Effector memory CD8-positive, alpha-beta T cell (primary cell): ENCODE measurements around the gene NOX3.

Experiments used
- ATAC-seq: fragments of 150-1000 bp; cut with Tn5 transposase; replicated peaks from 2 replicates; pipeline ENCODE4 v1.10.0; 2021; ENCODE audit warnings: mild to moderate bottlenecking, moderate library complexity
- DNase-seq, 3 experiments: peaks; one replicate each; pipeline ENCODE4 v3.0.0; 2021
- H3K27ac Mint-ChIP-seq, 2 donors: one replicate each; pipeline ENCODE4 v1.8.0; 2022; ENCODE audit warnings: mild to moderate bottlenecking in 2 of 2, mixed read lengths in 2 of 2, moderate library complexity in 2 of 2
- H3K27me3 Mint-ChIP-seq, 2 donors: one replicate each; pipeline ENCODE4 v1.8.0; 2022; ENCODE audit warnings: mixed read lengths in 2 of 2
- H3K36me3 Mint-ChIP-seq: one replicate; pipeline ENCODE4 v1.8.0; 2022; ENCODE audit warnings: mild to moderate bottlenecking, moderate library complexity, mixed read lengths; ENCODE audit not compliant: insufficient read depth
- H3K4me1 Mint-ChIP-seq, 2 donors: one replicate each; pipeline ENCODE4 v1.8.0; 2022; ENCODE audit warnings: low read depth in 2 of 2, mixed read lengths in 2 of 2
- H3K4me3 Mint-ChIP-seq, 2 donors: one replicate each; pipeline ENCODE4 v1.8.0; 2022; ENCODE audit warnings: mild to moderate bottlenecking in 2 of 2, mixed read lengths in 2 of 2, moderate library complexity in 2 of 2
- H3K9me3 Mint-ChIP-seq, 2 donors: one replicate each; pipeline ENCODE4 v1.8.0; 2022; ENCODE audit warnings: mixed read lengths in 2 of 2

NOX3 gene

DNA sequence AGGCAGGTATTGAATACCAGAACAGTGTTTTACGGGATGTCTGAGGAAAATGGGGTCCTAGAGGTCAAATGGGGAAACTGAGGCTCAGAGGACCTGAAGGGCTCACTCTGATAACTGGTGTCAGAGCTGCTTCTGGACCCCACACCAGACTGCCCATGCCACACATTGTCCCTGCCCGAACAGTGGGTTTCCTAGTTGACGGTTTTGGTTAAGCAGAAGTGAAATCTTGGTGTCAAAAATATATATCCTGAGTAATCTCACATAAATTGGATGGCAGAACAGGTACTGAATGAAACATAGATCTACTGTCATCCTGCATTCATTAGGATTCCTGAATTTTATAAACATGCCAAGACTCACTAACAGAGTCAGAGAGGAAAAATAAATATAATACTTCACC lies 16.3 kb downstream of the NOX3 start:
- no peak overlapping the region for H3K4me3 Mint-ChIP-seq
- ATAC-seq, result no peak
- no peak for DNase-seq
- H3K9me3 Mint-ChIP-seq, result no peaks in the 10 kb centered on the region
- peaks cover 20 to 32% of the 10 kb centered on the region in 2 donors for H3K27me3 Mint-ChIP-seq
- no peaks in the 10 kb centered on the region for H3K36me3 Mint-ChIP-seq
- H3K27ac Mint-ChIP-seq, result no peak overlapping the region
- no peaks in the 10 kb centered on the region for H3K4me1 Mint-ChIP-seq

GRCh38 chr6:155436981-155437749 lies 18.5 kb downstream of the NOX3 start:
- Mint-ChIP-seq H3K27me3 (peaks cover 20 to 35% of the 10 kb centered on the region in 2 donors), H3K4me3 (no peak overlapping the region), H3K9me3 (no peaks in the 10 kb centered on the region), H3K4me1 (no peaks in the 10 kb centered on the region), H3K27ac (no peak overlapping the region), H3K36me3 (no peaks in the 10 kb centered on the region)
- no peak for ATAC-seq
- no peak for DNase-seq

DNA sequence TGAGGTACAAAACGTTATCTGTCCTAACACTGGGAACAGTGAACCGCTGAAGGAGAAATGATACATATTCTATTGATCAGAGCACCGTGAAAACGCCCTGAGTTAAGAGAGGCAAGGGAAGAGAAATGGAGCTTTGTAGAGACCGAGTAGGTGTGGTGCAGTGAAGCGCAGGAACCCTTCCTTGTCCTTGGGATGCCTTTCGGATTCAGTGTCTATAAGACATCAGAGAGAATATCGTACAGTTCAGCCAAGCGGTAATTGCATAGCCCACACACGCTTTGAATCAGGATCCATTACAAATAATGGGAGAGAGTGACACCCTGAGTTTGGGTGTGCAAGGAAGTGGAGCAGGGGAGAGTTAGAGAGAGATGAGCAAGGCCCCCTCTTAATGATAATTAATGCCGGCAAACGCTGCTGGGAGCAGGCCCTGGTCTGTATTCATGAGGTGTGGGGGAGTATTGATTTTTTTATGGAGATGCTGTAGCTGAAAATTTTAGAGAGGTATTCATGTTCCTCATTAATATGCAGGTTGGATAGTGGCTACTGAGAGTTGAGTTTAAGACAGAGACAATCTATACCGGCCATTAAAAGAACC lies 20.7 kb downstream of the NOX3 start:
- no peaks in the 10 kb centered on the region for H3K9me3 Mint-ChIP-seq
- H3K4me1 Mint-ChIP-seq, result no peaks in the 10 kb centered on the region
- ATAC-seq (no peak), DNase-seq (no peak)
- no peak overlapping the region for H3K27ac Mint-ChIP-seq
- no peaks in the 10 kb centered on the region for H3K36me3 Mint-ChIP-seq
- H3K4me3 Mint-ChIP-seq, result no peak overlapping the region
- peaks cover 20 to 28% of the 10 kb centered on the region in 2 donors for H3K27me3 Mint-ChIP-seq

- no peak for DNase-seq
- no peaks in the 10 kb centered on the region for H3K36me3 Mint-ChIP-seq
- H3K27me3 Mint-ChIP-seq, result peaks cover 16 to 19% of the 10 kb centered on the region in 2 donors
- ATAC-seq, result no peak
- no peaks in the 10 kb centered on the region for H3K9me3 Mint-ChIP-seq
- no peak overlapping the region for H3K27ac Mint-ChIP-seq
- no peaks in the 10 kb centered on the region for H3K4me1 Mint-ChIP-seq
- H3K4me3 Mint-ChIP-seq, result no peak overlapping the region
Observed at GRCh38 chr6:155434096-155434495, 21.5 kb downstream of the NOX3 start.

DNA sequence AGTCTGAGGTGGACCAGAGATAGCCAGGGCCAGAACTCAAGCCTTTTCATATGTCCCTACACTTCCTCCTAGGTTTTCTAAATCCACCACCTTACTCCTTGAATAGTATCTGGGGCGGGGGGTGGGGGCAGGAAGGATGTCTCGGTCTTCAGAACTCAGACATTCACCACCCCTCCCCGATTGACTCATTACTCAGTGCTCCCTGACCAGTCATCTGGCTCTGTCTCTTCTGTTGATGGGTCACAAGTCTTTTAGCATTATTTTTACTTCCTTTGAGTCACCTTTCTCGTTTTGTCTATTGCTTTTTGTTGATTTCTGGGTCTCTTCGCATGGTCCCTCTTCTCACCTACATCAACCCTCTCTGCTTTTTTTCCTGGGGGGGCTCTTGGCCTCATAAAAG lies 23.3 kb downstream of the NOX3 start:
- Mint-ChIP-seq H3K9me3 (no peaks in the 10 kb centered on the region), H3K4me3 (no peak overlapping the region), H3K4me1 (no peaks in the 10 kb centered on the region), H3K27me3 (peaks cover 0 to 9% of the 10 kb centered on the region in 2 donors), H3K27ac (no peak overlapping the region), H3K36me3 (no peaks in the 10 kb centered on the region)
- ATAC-seq (no peak), DNase-seq (no peak)

GRCh38 chr6:155429321-155429893 lies 26.2 kb downstream of the NOX3 start:
- peaks cover 0 to 3% of the 10 kb centered on the region in 2 donors for H3K27me3 Mint-ChIP-seq

GRCh38 chr6:155426408-155426945 lies 29.2 kb downstream of the NOX3 start:
- no peak overlapping the region for H3K4me3 Mint-ChIP-seq
- H3K9me3 Mint-ChIP-seq, result no peaks in the 10 kb centered on the region
- no peak for ATAC-seq
- no peak overlapping the region for H3K27ac Mint-ChIP-seq
- no peaks in the 10 kb centered on the region for H3K36me3 Mint-ChIP-seq
- H3K4me1 Mint-ChIP-seq, result no peaks in the 10 kb centered on the region
- H3K27me3 Mint-ChIP-seq, result no peaks in the 10 kb centered on the region
- DNase-seq, result no peak

More at GRCh38 chr6:155429321-155429893, 26.2 kb downstream of the NOX3 start:
- DNase-seq (no peak), ATAC-seq (no peak)
- Mint-ChIP-seq H3K4me3 (no peak overlapping the region), H3K36me3 (no peaks in the 10 kb centered on the region), H3K9me3 (no peaks in the 10 kb centered on the region), H3K27ac (no peak overlapping the region), H3K4me1 (no peaks in the 10 kb centered on the region)

DNA sequence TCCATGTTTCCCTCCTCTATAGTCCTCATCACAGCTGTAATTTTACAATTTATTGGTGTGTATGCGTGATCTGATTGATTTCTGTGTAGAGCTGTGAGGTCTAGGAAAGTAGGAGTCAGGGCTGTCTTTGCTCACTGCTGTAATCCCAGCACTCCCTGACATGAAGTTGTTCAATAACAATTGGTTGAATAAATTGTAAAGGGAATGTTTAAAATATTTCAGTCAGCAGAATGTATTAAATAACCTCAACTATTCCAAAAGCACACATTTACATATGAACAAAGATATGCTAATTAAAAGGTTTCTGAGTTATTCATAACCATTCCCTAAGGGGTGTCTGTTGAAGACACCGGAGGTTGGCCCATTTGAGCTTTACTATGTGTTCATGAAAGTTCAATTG lies 31.5 kb downstream of the NOX3 start:
- DNase-seq, result no peak
- H3K27ac Mint-ChIP-seq, result no peak overlapping the region

GRCh38 chr6:155422635-155423034 lies 33.0 kb downstream of the NOX3 start:
- Mint-ChIP-seq H3K27me3 (no peaks in the 10 kb centered on the region), H3K27ac (no peak overlapping the region), H3K36me3 (peaks cover 4% of the 10 kb centered on the region), H3K9me3 (no peaks in the 10 kb centered on the region), H3K4me3 (no peak overlapping the region), H3K4me1 (peaks cover 9 to 18% of the 10 kb centered on the region in 2 donors)
- DNase-seq (no peak), ATAC-seq (no peak)

More for the DNA sequence above, 31.5 kb downstream of the NOX3 start:
- no peak for ATAC-seq
- no peaks in the 10 kb centered on the region for H3K27me3 Mint-ChIP-seq
- peaks cover 3 to 4% of the 10 kb centered on the region in 2 donors for H3K4me1 Mint-ChIP-seq
- H3K4me3 Mint-ChIP-seq, result no peak overlapping the region
- H3K9me3 Mint-ChIP-seq, result no peaks in the 10 kb centered on the region
- H3K36me3 Mint-ChIP-seq, result no peaks in the 10 kb centered on the region

- ATAC-seq, result no peak
- DNase-seq, result no peak
- Mint-ChIP-seq H3K4me1 (peaks cover 14 to 22% of the 10 kb centered on the region in 2 donors), H3K9me3 (no peaks in the 10 kb centered on the region), H3K27me3 (no peaks in the 10 kb centered on the region), H3K27ac (no peak overlapping the region), H3K4me3 (no peak overlapping the region), H3K36me3 (peaks cover 4% of the 10 kb centered on the region)
Observed at GRCh38 chr6:155420492-155420891, 35.1 kb downstream of the NOX3 start.

DNA sequence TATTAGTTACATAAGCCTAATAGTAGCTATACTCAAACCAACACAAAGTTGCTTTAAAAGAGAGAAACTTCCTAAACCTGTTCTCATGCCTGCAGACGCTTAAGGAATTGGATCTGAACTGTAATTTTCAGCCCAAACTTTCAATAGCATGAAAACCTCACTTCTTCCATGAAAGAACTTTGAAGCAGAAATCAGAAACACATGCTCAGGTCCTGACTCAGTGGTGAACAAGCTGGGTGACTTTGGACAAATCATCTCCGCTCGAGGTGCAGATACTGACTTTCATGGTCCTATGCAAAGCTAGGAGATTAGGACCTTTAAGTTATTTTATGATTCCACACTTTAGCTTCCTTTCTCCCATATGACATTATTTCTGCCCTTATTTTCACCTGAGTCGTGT lies 36.5 kb downstream of the NOX3 start:
- ATAC-seq (no peak), DNase-seq (no peak)
- no peaks in the 10 kb centered on the region for H3K27me3 Mint-ChIP-seq
- peaks cover 4% of the 10 kb centered on the region for H3K36me3 Mint-ChIP-seq
- H3K27ac Mint-ChIP-seq, result peak overlapping the region; percentile 91 to 98
- no peaks in the 10 kb centered on the region for H3K9me3 Mint-ChIP-seq
- H3K4me1 Mint-ChIP-seq, result peaks cover 14 to 22% of the 10 kb centered on the region in 2 donors
- peak overlapping the region; percentile 80 to 82 for H3K4me3 Mint-ChIP-seq

DNA sequence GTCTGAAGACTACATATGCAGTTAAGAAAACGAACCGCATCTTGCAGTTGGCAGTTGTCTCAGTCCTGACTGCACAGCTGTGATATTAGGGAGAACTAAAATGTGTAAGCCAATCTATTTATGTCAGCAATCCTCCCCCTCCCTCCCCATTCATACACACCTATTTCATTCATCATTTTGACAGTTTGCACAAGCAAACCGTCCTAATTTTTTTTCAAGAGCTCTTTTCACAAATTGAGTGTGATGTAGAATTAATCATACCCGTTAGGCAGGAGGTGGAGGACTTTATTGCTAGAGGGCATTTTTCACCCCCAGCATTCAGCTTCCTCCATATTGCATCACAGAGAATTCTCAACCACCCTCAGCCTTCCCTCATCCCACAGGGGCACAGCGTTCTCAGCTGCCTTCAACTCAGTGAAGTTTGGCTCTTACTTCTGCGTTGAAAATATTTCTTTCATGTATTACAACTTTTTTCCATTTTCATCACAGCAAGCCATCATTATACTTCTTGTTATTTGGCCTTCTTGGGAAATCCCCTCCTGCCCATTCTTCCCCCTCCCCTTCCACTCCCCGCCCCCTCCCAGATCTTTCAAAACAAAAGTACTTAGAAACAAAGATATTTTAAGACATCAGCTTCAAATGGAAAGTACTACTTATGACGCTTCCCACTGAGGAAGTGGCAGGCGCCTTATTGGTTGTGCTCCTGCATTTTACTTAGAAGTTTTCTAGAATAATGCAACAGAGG lies 37.5 kb downstream of the NOX3 start:
- ATAC-seq, result peak; percentile 79
- Mint-ChIP-seq H3K4me1 (peaks cover 14 to 22% of the 10 kb centered on the region in 2 donors), H3K36me3 (peaks cover 4% of the 10 kb centered on the region), H3K4me3 (peak overlapping the region; percentile 80 to 82), H3K27ac (peak overlapping the region; percentile 91 to 98), H3K9me3 (no peaks in the 10 kb centered on the region), H3K27me3 (no peaks in the 10 kb centered on the region)
- peak in 2 of 3 experiments; percentile 2 to 11 for DNase-seq

DNA sequence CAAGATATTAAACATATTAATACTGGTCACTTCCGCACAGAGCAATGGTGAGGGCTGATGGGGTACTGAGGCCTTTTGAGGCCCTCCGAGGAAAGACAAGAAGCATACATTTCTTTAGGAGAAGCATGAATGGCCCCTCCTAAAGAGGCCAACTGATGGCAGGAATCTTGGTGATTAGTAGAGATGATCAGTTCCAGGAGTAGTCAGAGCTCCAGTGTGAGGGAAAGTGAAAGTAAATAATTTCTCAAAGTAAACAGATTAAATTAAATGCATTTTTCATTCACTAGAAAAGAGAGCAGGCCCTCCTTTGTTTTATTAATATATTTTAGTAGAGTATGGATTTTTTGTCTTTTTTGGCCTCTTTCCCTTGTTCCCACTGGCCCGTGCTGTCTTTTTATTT lies 38.2 kb downstream of the NOX3 start:
- H3K9me3 Mint-ChIP-seq, result no peaks in the 10 kb centered on the region
- H3K27me3 Mint-ChIP-seq, result no peaks in the 10 kb centered on the region
- H3K36me3 Mint-ChIP-seq, result peaks cover 4% of the 10 kb centered on the region
- no peak for ATAC-seq
- no peak for DNase-seq
- H3K4me3 Mint-ChIP-seq, result peak overlapping the region; percentile 80 to 82
- peak overlapping the region; percentile 91 to 98 for H3K27ac Mint-ChIP-seq
- H3K4me1 Mint-ChIP-seq, result peaks cover 14 to 22% of the 10 kb centered on the region in 2 donors
